HepG2 (cell line): ENCODE measurements around the gene TMEM11. TPM values are rescaled to one million over a fixed set of nuclear protein-coding genes. Genes with fewer than 3 reads are reported as not detected.

Experiments used
- ATAC-seq: fragments of 200-7000 bp; cut with Tn5 transposase; 3 replicates; pipeline ENCODE4 v1.9.1; 2020; ENCODE audit warnings: mild to moderate bottlenecking, moderate library complexity
- BruUV-seq: library from RNA; stranded (reverse); fragments of 400-500 nt; replicated peaks from 2 replicates; lab custom pipeline; 2021; lab: Mats Ljungman, UMichigan
- CTCF ChIA-PET: fragments of 300-600 bp; formaldehyde crosslinking; extraction: SDS; loops from one replicate; lab custom pipeline; 2021; ENCODE audit warnings: low total read pairs, inconsistent platforms, low intra/inter-chr PET ratio; lab: Yijun Ruan, JAX
- POLR2A ChIA-PET: fragments of 350-600 bp; sonication (Branson Sonifier 250); formaldehyde crosslinking; loops from one replicate; lab custom pipeline; 2020; ENCODE audit warnings: antibody characterized with exemption, inconsistent platforms; lab: Yijun Ruan, JAX
- DNase-seq: peaks from one replicate; pipeline ENCODE4 v3.0.0-alpha.2; 2015; ENCODE audit warnings: low spot score
- FAIRE-seq: peaks from 3 replicates; lab custom pipeline; 2011; peaks lifted over from hg19 to GRCh38; lab: Jason Lieb, UNC
- H2AFZ ChIP-seq: one replicate; pipeline ENCODE4 v1.6.1; 2011; ENCODE audit warnings: low read length, inconsistent platforms
- H3K27ac ChIP-seq: fragments of 300-600 bp; 3 replicates; pipeline ENCODE4 v1.8.0; 2011; ENCODE audit warnings: mixed run types, mild to moderate bottlenecking, mixed read lengths, low read length, inconsistent platforms; ENCODE audit not compliant: insufficient read depth; ENCODE audit errors: extremely low read length
- H3K27me3 ChIP-seq, 2 experiments: fragments of 200-600 bp in 1 of 2; 2 replicates in 1 of 2; 3 replicates in 1 of 2; pipeline versions ENCODE4 v1.6.0 to v1.8.0; 2011; ENCODE audit warnings: low read length in 2 of 2, mild to moderate bottlenecking in 2 of 2, moderate library complexity in 2 of 2, inconsistent platforms in 1 of 2; ENCODE audit not compliant: insufficient read depth in 2 of 2, control insufficient read depth in 1 of 2
- H3K36me3 ChIP-seq, 2 experiments: fragments of 200-600 bp in 1 of 2; replicated peaks in 1 of 2; 2 replicates in 1 of 2; 3 replicates in 1 of 2; pipeline versions ENCODE4 v1.5.1 to v1.8.0; 2011; ENCODE audit warnings: low read length in 2 of 2, inconsistent platforms in 1 of 2; ENCODE audit not compliant: insufficient read depth in 2 of 2, control insufficient read depth in 1 of 2
- H3K4me1 ChIP-seq: 2 replicates; pipeline ENCODE4 v1.5.1; 2012; ENCODE audit warnings: low read length, inconsistent platforms; ENCODE audit not compliant: insufficient read depth
- H3K4me2 ChIP-seq: 2 replicates; pipeline ENCODE4 v1.6.0; 2011; ENCODE audit warnings: low read depth, low read length, inconsistent platforms
- H3K4me3 ChIP-seq, 3 experiments: fragments of 200-600 bp in 1 of 3; sonication (generic), shearing (Covaris generic) in 1 of 3; replicated peaks in 1 of 3; 2 replicates each; pipeline ENCODE4 v1.5.1; 2011 to 2016; ENCODE audit warnings: low read length in 3 of 3, inconsistent platforms in 2 of 3, low read depth in 2 of 3, mild to moderate bottlenecking in 2 of 3, control low read depth in 1 of 3, mixed read lengths in 1 of 3; ENCODE audit not compliant: insufficient read depth in 1 of 3
- H3K79me2 ChIP-seq: one replicate; pipeline ENCODE4 v1.6.1; 2011; ENCODE audit warnings: low read length, inconsistent platforms; ENCODE audit not compliant: insufficient read depth
- H3K9ac ChIP-seq: 2 replicates; pipeline ENCODE4 v1.6.0; 2011; ENCODE audit warnings: mild to moderate bottlenecking, low read depth, low read length, inconsistent platforms; ENCODE audit not compliant: insufficient read depth
- H3K9me3 ChIP-seq: 2 replicates; pipeline ENCODE4 v1.5.1; 2012; ENCODE audit warnings: mild to moderate bottlenecking, low read length
- H4K20me1 ChIP-seq: 2 replicates; pipeline ENCODE4 v1.6.0; 2011; ENCODE audit warnings: inconsistent platforms, mild to moderate bottlenecking, low read length, moderate library complexity; ENCODE audit not compliant: insufficient read depth
- ELF3 ChIP-seq: IDR thresholded peaks from 2 replicates; pipeline ENCODE4 v1.6.1; 2016; ENCODE audit warnings: missing genetic modification reagents, missing compliant biosample characterization
- FOSL2 ChIP-seq: sonication (generic); formaldehyde crosslinking; IDR thresholded peaks from 2 replicates; pipeline ENCODE4 v1.4.0; 2020; ENCODE audit warnings: missing genetic modification reagents
- FOXM1 ChIP-seq: sonication (generic); formaldehyde crosslinking; IDR thresholded peaks from 2 replicates; pipeline ENCODE4 v1.5.0; 2020; ENCODE audit warnings: missing genetic modification reagents
- IRF2 ChIP-seq: IDR thresholded peaks from 2 replicates; pipeline ENCODE4 v1.6.1; 2018; ENCODE audit warnings: missing genetic modification reagents, missing compliant biosample characterization
- JDP2 ChIP-seq: sonication (generic); formaldehyde crosslinking; IDR thresholded peaks from 2 replicates; pipeline ENCODE4 v1.8.1; 2022; ENCODE audit warnings: missing genetic modification reagents, borderline replicate concordance
- MEIS1 ChIP-seq: sonication (generic); formaldehyde crosslinking; IDR thresholded peaks from 2 replicates; pipeline ENCODE4 v1.9.0; 2021; ENCODE audit warnings: mild to moderate bottlenecking, missing genetic modification reagents, moderate library complexity, borderline replicate concordance
- REXO4 ChIP-seq: sonication (generic); formaldehyde crosslinking; IDR thresholded peaks from 2 replicates; pipeline ENCODE4 v1.8.0; 2022; ENCODE audit warnings: missing genetic modification reagents, mild to moderate bottlenecking, borderline replicate concordance
- ZMAT3 ChIP-seq: sonication (generic); formaldehyde crosslinking; conservative IDR thresholded peaks from 2 replicates; pipeline ENCODE4 v1.7.0; 2021; ENCODE audit warnings: missing genetic modification reagents
- ZMYM4 ChIP-seq: sonication (generic); formaldehyde crosslinking; IDR thresholded peaks from 2 replicates; pipeline ENCODE4 v1.8.1; 2023; ENCODE audit warnings: mild to moderate bottlenecking, missing genetic modification reagents
- ZNF33B ChIP-seq: sonication (generic); formaldehyde crosslinking; IDR thresholded peaks from 2 replicates; pipeline ENCODE4 v1.5.1; 2020; ENCODE audit warnings: mild to moderate bottlenecking, missing genetic modification reagents
- ZNF549 ChIP-seq: sonication (generic); formaldehyde crosslinking; IDR thresholded peaks from 2 replicates; pipeline ENCODE4 v1.5.0; 2020; ENCODE audit warnings: missing genetic modification reagents
- ZNF891 ChIP-seq: sonication (generic); formaldehyde crosslinking; IDR thresholded peaks from 2 replicates; pipeline ENCODE4 v1.5.0; 2020; ENCODE audit warnings: mild to moderate bottlenecking, missing genetic modification reagents
- WGBS: methylation state at CpG from one replicate; pipeline ENCODE4 v1.1.6; 2017; ENCODE audit warnings: low lambda C conversion rate; 5-methylcytosine and 5-hydroxymethylcytosine counted together
- in situ Hi-C: cut with HindIII; loops from 2 replicates; pipeline ENCODE4 v1.10.0; 2017; ENCODE audit warnings: low pct_unique_long_range_greater_than_20kb; ENCODE audit not compliant: extremely low pct_ligation_motif_present
- intact Hi-C: fragments of 100-400 bp; cut with micrococcal nuclease; formaldehyde crosslinking; loops from one replicate; pipeline ENCODE4 v1.10.0; 2022; ENCODE audit not compliant: unreplicated experiment
- polyA plus RNA-seq, 8 experiments: library from polyadenylated mRNA; depleted of rRNA in 3 of 8; stranded (reverse) in 7 of 8; unstranded in 1 of 8; fragments of >200 nt; fragmentation: Illumina TruSeq in 4 of 8; extraction: Trizol in 4 of 8; gene quantifications; 2 replicates each; pipeline versions ENCODE4 v1.2.1 to v1.2.3, GENCODE V29; 2011 to 2016; ENCODE audit warnings: low read depth in 4 of 8, missing spikeins in 1 of 8, mixed read lengths in 1 of 8; ENCODE audit not compliant: insufficient read depth in 1 of 8
- total RNA-seq, 5 experiments: library from RNA; depleted of rRNA; stranded (reverse); fragments of >200 nt; fragmentation: Illumina TruSeq; extraction: Trizol; gene quantifications; 2 replicates each; pipeline ENCODE4 v1.2.3, GENCODE V29; 2016; ENCODE audit warnings: low read depth in 1 of 5
- TF ChIP-seq, protein P1 (sequence below): sonication (generic); formaldehyde crosslinking; IDR thresholded peaks from 2 replicates; pipeline ENCODE4 v1.9.0; 2022; ENCODE audit warnings: missing genetic modification reagents, mild to moderate bottlenecking, borderline replicate concordance
- TF ChIP-seq, protein P2 (sequence below): sonication (generic); formaldehyde crosslinking; IDR thresholded peaks from 2 replicates; pipeline ENCODE4 v1.4.0; 2020; ENCODE audit warnings: mild to moderate bottlenecking, missing genetic modification reagents
- TF ChIP-seq, protein P3 (sequence below): sonication (generic); formaldehyde crosslinking; IDR thresholded peaks from 2 replicates; pipeline ENCODE4 v1.5.1; 2020; ENCODE audit warnings: missing genetic modification reagents, mild to moderate bottlenecking, borderline replicate concordance
- TF ChIP-seq, protein P4 (sequence below): sonication (generic); formaldehyde crosslinking; IDR thresholded peaks from 2 replicates; pipeline ENCODE4 v1.5.1; 2020; ENCODE audit warnings: mild to moderate bottlenecking, missing genetic modification reagents, moderate library complexity

Gene TMEM11
- total and polyA plus RNA-seq, 2 of the 13 experiments (the other 11 are each of a cell fraction or from before 2014, with no cell fraction given): 18.7 to 35.0 TPM

DNA sequence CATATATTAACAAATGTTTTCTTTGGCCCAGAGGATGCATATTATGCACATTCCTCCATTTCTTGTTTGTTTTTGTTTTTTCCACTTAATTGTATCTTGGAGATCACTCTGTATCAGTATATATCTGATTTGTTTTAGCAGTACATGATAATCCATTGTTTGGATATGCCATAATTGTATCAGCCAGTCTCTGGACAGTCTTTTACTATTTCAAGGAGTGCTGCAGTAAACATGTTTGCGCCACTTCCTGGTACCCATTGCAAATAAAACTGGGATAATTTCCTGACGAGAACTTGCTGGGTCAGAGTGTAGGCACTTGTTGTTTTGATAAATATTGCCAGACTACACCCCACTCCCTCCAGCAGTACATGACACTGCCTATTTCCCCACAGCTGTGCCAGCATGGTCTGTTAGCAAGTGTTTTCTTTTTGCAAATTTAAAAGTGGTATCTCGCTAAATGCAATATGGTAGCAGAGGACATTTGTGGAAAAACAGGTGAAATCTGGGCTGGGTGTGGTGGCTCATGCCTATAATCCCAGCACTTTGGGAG, 4.9 kb upstream of the TMEM11 start (continued):
- TF ChIP-seq ZNF33B (CRISPR knock-in tag) (no peak), ZNF549 (no peak), JDP2 (no peak), ZMYM4 (CRISPR knock-in tag) (no peak), REXO4 (CRISPR knock-in tag) (no peak)
- TF ChIP-seq, protein P1, sequence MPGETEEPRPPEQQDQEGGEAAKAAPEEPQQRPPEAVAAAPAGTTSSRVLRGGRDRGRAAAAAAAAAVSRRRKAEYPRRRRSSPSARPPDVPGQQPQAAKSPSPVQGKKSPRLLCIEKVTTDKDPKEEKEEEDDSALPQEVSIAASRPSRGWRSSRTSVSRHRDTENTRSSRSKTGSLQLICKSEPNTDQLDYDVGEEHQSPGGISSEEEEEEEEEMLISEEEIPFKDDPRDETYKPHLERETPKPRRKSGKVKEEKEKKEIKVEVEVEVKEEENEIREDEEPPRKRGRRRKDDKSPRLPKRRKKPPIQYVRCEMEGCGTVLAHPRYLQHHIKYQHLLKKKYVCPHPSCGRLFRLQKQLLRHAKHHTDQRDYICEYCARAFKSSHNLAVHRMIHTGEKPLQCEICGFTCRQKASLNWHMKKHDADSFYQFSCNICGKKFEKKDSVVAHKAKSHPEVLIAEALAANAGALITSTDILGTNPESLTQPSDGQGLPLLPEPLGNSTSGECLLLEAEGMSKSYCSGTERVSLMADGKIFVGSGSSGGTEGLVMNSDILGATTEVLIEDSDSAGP (CRISPR knock-in tag): no peak
- TF ChIP-seq, all 625 proteins: peak for 0

DNA sequence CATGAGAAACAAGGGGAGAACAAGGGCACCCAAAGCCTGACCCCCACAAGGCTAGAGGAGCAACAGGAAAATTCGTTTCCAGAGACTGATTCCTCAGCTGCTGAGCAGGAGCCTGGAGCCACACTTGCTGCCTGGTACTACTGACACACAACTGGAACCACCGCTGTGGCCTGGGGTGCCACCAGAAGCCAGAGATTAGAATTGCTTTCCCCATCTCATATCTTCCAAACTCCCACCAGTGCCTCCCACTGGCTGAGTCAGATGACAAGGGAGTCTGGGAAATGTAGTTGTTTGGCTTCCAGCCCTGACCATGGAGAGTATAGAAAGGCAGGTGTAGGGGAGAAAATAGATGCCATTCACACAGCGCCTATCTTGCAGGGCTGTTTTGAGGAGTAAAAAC, 4.1 kb upstream of the TMEM11 start:
- Histone ChIP-seq H3K9ac (no peak overlapping the region), H3K27ac (no peak overlapping the region), H3K4me1 (peaks cover 33% of the 10 kb centered on the region), H3K79me2 (peaks cover 24% of the 10 kb centered on the region), H3K27me3 (no peaks in the 10 kb centered on the region; a peak in 1 of 5 replicates), H3K9me3 (no peaks in the 10 kb centered on the region), H3K4me3 (no peak overlapping the region), H2AFZ (no peak overlapping the region), H4K20me1 (peaks cover 1% of the 10 kb centered on the region; the same call in 1 of the 2 replicates), H3K36me3 (peaks cover 2 to 15% of the 10 kb centered on the region in 2 experiments; a peak in 4 of 5 replicates), H3K4me2 (no peak overlapping the region)
- no peak for ATAC-seq
- DNase-seq: no peak
- 78% methylated on average over 2 of the region's 3 CpGs for WGBS
- no TSS peak for BruUV-seq
- CTCF ChIA-PET: no interaction called here
- intact Hi-C loops: no loop called here
- peak; percentile 43 for FAIRE-seq
- in situ Hi-C loops: no loop called here
- POLR2A ChIA-PET: no interaction called here
- no peak for TF ChIP-seq ZMAT3
- no peak for TF ChIP-seq MEIS1 (CRISPR knock-in tag)
- TF ChIP-seq ELF3 (CRISPR knock-in tag): no peak
- TF ChIP-seq, protein P2, sequence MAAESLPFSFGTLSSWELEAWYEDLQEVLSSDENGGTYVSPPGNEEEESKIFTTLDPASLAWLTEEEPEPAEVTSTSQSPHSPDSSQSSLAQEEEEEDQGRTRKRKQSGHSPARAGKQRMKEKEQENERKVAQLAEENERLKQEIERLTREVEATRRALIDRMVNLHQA (CRISPR knock-in tag): no peak
- TF ChIP-seq, protein P3, sequence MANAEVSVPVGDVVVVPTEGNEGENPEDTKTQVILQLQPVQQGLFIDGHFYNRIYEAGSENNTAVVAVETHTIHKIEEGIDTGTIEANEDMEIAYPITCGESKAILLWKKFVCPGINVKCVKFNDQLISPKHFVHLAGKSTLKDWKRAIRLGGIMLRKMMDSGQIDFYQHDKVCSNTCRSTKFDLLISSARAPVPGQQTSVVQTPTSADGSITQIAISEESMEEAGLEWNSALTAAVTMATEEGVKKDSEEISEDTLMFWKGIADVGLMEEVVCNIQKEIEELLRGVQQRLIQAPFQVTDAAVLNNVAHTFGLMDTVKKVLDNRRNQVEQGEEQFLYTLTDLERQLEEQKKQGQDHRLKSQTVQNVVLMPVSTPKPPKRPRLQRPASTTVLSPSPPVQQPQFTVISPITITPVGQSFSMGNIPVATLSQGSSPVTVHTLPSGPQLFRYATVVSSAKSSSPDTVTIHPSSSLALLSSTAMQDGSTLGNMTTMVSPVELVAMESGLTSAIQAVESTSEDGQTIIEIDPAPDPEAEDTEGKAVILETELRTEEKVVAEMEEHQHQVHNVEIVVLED (CRISPR knock-in tag): no peak
- no peak for TF ChIP-seq IRF2 (CRISPR knock-in tag)
- TF ChIP-seq, protein P4, sequence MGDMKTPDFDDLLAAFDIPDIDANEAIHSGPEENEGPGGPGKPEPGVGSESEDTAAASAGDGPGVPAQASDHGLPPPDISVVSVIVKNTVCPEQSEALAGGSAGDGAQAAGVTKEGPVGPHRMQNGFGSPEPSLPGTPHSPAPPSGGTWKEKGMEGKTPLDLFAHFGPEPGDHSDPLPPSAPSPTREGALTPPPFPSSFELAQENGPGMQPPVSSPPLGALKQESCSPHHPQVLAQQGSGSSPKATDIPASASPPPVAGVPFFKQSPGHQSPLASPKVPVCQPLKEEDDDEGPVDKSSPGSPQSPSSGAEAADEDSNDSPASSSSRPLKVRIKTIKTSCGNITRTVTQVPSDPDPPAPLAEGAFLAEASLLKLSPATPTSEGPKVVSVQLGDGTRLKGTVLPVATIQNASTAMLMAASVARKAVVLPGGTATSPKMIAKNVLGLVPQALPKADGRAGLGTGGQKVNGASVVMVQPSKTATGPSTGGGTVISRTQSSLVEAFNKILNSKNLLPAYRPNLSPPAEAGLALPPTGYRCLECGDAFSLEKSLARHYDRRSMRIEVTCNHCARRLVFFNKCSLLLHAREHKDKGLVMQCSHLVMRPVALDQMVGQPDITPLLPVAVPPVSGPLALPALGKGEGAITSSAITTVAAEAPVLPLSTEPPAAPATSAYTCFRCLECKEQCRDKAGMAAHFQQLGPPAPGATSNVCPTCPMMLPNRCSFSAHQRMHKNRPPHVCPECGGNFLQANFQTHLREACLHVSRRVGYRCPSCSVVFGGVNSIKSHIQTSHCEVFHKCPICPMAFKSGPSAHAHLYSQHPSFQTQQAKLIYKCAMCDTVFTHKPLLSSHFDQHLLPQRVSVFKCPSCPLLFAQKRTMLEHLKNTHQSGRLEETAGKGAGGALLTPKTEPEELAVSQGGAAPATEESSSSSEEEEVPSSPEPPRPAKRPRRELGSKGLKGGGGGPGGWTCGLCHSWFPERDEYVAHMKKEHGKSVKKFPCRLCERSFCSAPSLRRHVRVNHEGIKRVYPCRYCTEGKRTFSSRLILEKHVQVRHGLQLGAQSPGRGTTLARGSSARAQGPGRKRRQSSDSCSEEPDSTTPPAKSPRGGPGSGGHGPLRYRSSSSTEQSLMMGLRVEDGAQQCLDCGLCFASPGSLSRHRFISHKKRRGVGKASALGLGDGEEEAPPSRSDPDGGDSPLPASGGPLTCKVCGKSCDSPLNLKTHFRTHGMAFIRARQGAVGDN (CRISPR knock-in tag): no peak
- peak; percentile 44 for TF ChIP-seq FOSL2 (CRISPR knock-in tag)
- TF ChIP-seq FOXM1 (CRISPR knock-in tag): no peak
- TF ChIP-seq ZNF891: 0 out of 2 replicates have a peak, but pooled peaks have one; percentile 20
